CD14-positive monocyte (primary cell): ENCODE results near the gene SULT2B1. TPM values are rescaled to one million over a fixed set of nuclear protein-coding genes. Genes with fewer than 3 reads are reported as not detected.

ENCODE experiments used
- DNase-seq, 3 donors: peaks; one replicate each; pipeline ENCODE4 v3.0.0-alpha.2; 2011 to 2022
- H2AFZ ChIP-seq: 2 replicates; pipeline ENCODE4 v1.6.0; 2012; ENCODE audit warnings: mild to moderate bottlenecking, low read depth, low read length, inconsistent platforms; ENCODE audit not compliant: insufficient read depth, poor library complexity, severe bottlenecking
- H3K27ac ChIP-seq, 2 donors: 1 replicate in 1 of 2; 2 replicates in 1 of 2; pipeline ENCODE4 v1.5.1; 2012 to 2013; ENCODE audit warnings: low read length in 2 of 2, control low read depth in 1 of 2, inconsistent platforms in 1 of 2, low read depth in 1 of 2, mild to moderate bottlenecking in 1 of 2
- H3K27me3 ChIP-seq, 2 donors: one replicate each; pipeline versions ENCODE4 v1.6.0 to v1.6.1; 2011 to 2013; ENCODE audit warnings: low read length in 2 of 2; ENCODE audit not compliant: control insufficient read depth in 2 of 2, insufficient read depth in 2 of 2
- H3K36me3 ChIP-seq, 2 donors: replicated peaks in 1 of 2; 1 replicate in 1 of 2; 2 replicates in 1 of 2; pipeline versions ENCODE4 v1.5.1 to v1.6.1; 2012 to 2013; ENCODE audit warnings: low read length in 2 of 2, control low read depth in 1 of 2, inconsistent platforms in 1 of 2, mild to moderate bottlenecking in 1 of 2; ENCODE audit not compliant: insufficient read depth in 2 of 2, control insufficient read depth in 1 of 2
- H3K4me1 ChIP-seq, 2 donors: 1 replicate in 1 of 2; 2 replicates in 1 of 2; pipeline versions ENCODE4 v1.5.1 to v1.6.1; 2012 to 2013; ENCODE audit warnings: low read length in 2 of 2, control low read depth in 1 of 2, inconsistent platforms in 1 of 2, mild to moderate bottlenecking in 1 of 2, moderate library complexity in 1 of 2; ENCODE audit not compliant: insufficient read depth in 2 of 2, control insufficient read depth in 1 of 2
- H3K4me2 ChIP-seq: replicated peaks from 2 replicates; pipeline ENCODE3; 2012; ENCODE audit warnings: low read length, moderate library complexity, mild to moderate bottlenecking; ENCODE audit not compliant: poor library complexity, severe bottlenecking; ENCODE audit errors: extremely low read depth
- H3K4me3 ChIP-seq, 3 experiments: fragments of 200-600 bp in 1 of 3; sonication (generic) in 1 of 3; replicated peaks in 1 of 3; 1 replicate in 2 of 3; 2 replicates in 1 of 3; pipeline ENCODE4 v1.5.1; 2011 to 2013; ENCODE audit warnings: low read length in 3 of 3, mild to moderate bottlenecking in 3 of 3, control low read depth in 2 of 3, low read depth in 2 of 3, inconsistent platforms in 1 of 3, moderate library complexity in 1 of 3
- H3K79me2 ChIP-seq: 2 replicates; pipeline ENCODE4 v1.6.0; 2012; ENCODE audit warnings: mild to moderate bottlenecking, control low read depth, inconsistent platforms, low read length, moderate library complexity; ENCODE audit not compliant: insufficient read depth
- H3K9ac ChIP-seq: 2 replicates; pipeline ENCODE4 v1.6.0; 2017; ENCODE audit warnings: low read length, mild to moderate bottlenecking; ENCODE audit not compliant: insufficient read depth, poor library complexity, severe bottlenecking
- H3K9me3 ChIP-seq, 2 donors: replicated peaks in 1 of 2; 1 replicate in 1 of 2; 2 replicates in 1 of 2; pipeline versions ENCODE4 v1.5.1 to v1.6.1; 2012 to 2013; ENCODE audit warnings: low read length in 2 of 2, control low read depth in 1 of 2; ENCODE audit not compliant: control insufficient read depth in 1 of 2, insufficient read depth in 1 of 2
- H4K20me1 ChIP-seq: 2 replicates; pipeline ENCODE4 v1.6.0; 2012; ENCODE audit warnings: mild to moderate bottlenecking, low read length, control low read depth, moderate library complexity; ENCODE audit not compliant: insufficient read depth
- H3K27ac Mint-ChIP-seq, 7 donors: one replicate each; pipeline ENCODE4 v1.8.0; 2020; ENCODE audit warnings: mild to moderate bottlenecking in 7 of 7, mixed read lengths in 7 of 7, moderate library complexity in 6 of 7, inconsistent platforms in 2 of 7
- H3K27me3 Mint-ChIP-seq, 3 donors: one replicate each; pipeline ENCODE4 v1.8.0; 2021 to 2022; ENCODE audit warnings: low read depth in 3 of 3, mild to moderate bottlenecking in 3 of 3, mixed read lengths in 3 of 3, moderate library complexity in 3 of 3, inconsistent platforms in 1 of 3
- H3K36me3 Mint-ChIP-seq, 2 donors: one replicate each; pipeline ENCODE4 v1.8.0; 2020; ENCODE audit warnings: mixed read lengths in 2 of 2, inconsistent platforms in 1 of 2, mild to moderate bottlenecking in 1 of 2
- H3K4me1 Mint-ChIP-seq: one replicate; pipeline ENCODE4 v1.8.0; 2020; ENCODE audit warnings: mild to moderate bottlenecking, mixed read lengths
- H3K4me3 Mint-ChIP-seq, 2 donors: one replicate each; pipeline ENCODE4 v1.8.0; 2020; ENCODE audit warnings: mild to moderate bottlenecking in 2 of 2, mixed read lengths in 2 of 2, moderate library complexity in 1 of 2
- H3K9me3 Mint-ChIP-seq, 7 donors: one replicate each; pipeline ENCODE4 v1.8.0; 2020 to 2022; ENCODE audit warnings: mixed read lengths in 7 of 7, mild to moderate bottlenecking in 6 of 7, moderate library complexity in 6 of 7, inconsistent platforms in 2 of 7
- CTCF ChIP-seq: fragments of 200-600 bp; IDR thresholded peaks from one replicate; pipeline ENCODE4 v1.8.0; 2022; ENCODE audit warnings: antibody characterized with exemption, mild to moderate bottlenecking
- WGBS: methylation state at CpG from one replicate; pipeline ENCODE4 v1.1.5; 2013; ENCODE audit warnings: missing lambda C conversion rate; ENCODE audit not compliant: insufficient coverage; 5-methylcytosine and 5-hydroxymethylcytosine counted together
- intact Hi-C, 2 donors: fragments of 100-400 bp; cut with micrococcal nuclease; formaldehyde crosslinking; loops; one replicate each; pipeline versions ENCODE4 v1.15.0 to v1.15.1; 2023
- polyA plus RNA-seq, 3 donors: library from polyadenylated mRNA; depleted of rRNA in 1 of 3; unstranded in 2 of 3; stranded (reverse) in 1 of 3; fragments of 300-500 nt in 2 of 3; fragments of >200 nt in 1 of 3; fragmentation: Illumina TruSeq in 2 of 3; gene quantifications; 1 replicate in 2 of 3; 2 replicates in 1 of 3; pipeline ENCODE4 v1.2.3, GENCODE V29; 2012 to 2021

The SULT2B1 gene
- polyA plus RNA-seq, 3 donors, result 0.09 to 0.40 TPM; not detected in 1

- Histone ChIP-seq H3K4me2 (peak within 1 kb of the TSS; percentile 91), H3K4me3 (peak within 1 kb of the TSS; percentile 33 to 75 (median 37)), H3K27ac (no peak within 1 kb of the TSS), H3K9me3 (no peaks in the 10 kb centered on the region), H3K9ac (peak within 1 kb of the TSS; percentile 33), H3K4me1 (peaks cover 30 to 44% of the 10 kb centered on the region in 2 donors), H4K20me1 (no peaks in the 10 kb centered on the region), H2AFZ (peak within 1 kb of the TSS; percentile 83), H3K79me2 (no peaks in the 10 kb centered on the region), H3K27me3 (peaks cover 0 to 10% of the 10 kb centered on the region in 2 donors), H3K36me3 (no peaks in the 10 kb centered on the region)
- intact Hi-C loops, result loop anchor here (1.0 to 10.0 kb wide), 6 partner anchors 29 to 191 kb away; partner anchors contain the start of genes HSD17B14 (in 2 of the 2) and MAMSTR (in 1 of the 2)
- Mint-ChIP-seq H3K27me3 (peaks cover 11 to 28% (median 25%) of the 10 kb centered on the region in 3 donors), H3K4me1 (peaks cover 44% of the 10 kb centered on the region), H3K36me3 (peaks cover 0 to 6% of the 10 kb centered on the region in 2 donors), H3K4me3 (peak within 1 kb of the TSS; percentile 76 to 94), H3K9me3 (peaks cover 0 to 3% (median 0%) of the 10 kb centered on the region in 7 donors), H3K27ac (peak within 1 kb of the TSS; percentile 15 to 80 (median 66))
- under 1% methylated on average over 21 of the region's 33 CpGs for WGBS
- DNase-seq, result peak; percentile 73 to 83 (median 83)
- TF ChIP-seq CTCF, result peak; percentile 88
Observed at GRCh38 chr19:48646001-48646721, 94.2 kb downstream of the SULT2B1 start, which contains the start of gene CA11. TSS of gene CA11 (minus strand) at chr19:48646187. CDS start at chr19:48645632, 555 bp downstream.

- Mint-ChIP-seq H3K9me3 (peaks cover 0 to 3% (median 0%) of the 10 kb centered on the region in 7 donors), H3K36me3 (peaks cover 0 to 3% of the 10 kb centered on the region in 2 donors), H3K4me1 (peaks cover 43% of the 10 kb centered on the region), H3K4me3 (peak overlapping the region in 1 of 2 donors; percentile 3), H3K27ac (peak overlapping the region in 3 of 7 donors; percentile 51 to 55 (median 52)), H3K27me3 (peaks cover 11 to 28% (median 25%) of the 10 kb centered on the region in 3 donors)
- intact Hi-C loops, result loop anchor here (1.0 to 10.0 kb wide), 6 partner anchors 29 to 191 kb away; partner anchors contain the start of genes HSD17B14 (in 2 of the 2) and MAMSTR (in 1 of the 2)
- H3K4me3 ChIP-seq, result peak overlapping the region in 2 of 3 experiments; percentile 37 to 75
- no peak overlapping the region for H3K9ac ChIP-seq
- no peak for DNase-seq
- H3K79me2 ChIP-seq, result no peaks in the 10 kb centered on the region
- WGBS, result 0% methylated on average over 5 of the region's 10 CpGs
- peak overlapping the region; percentile 91 for H3K4me2 ChIP-seq
- H3K9me3 ChIP-seq, result no peaks in the 10 kb centered on the region
- peaks cover 0 to 10% of the 10 kb centered on the region in 2 donors for H3K27me3 ChIP-seq
- no peaks in the 10 kb centered on the region for H3K36me3 ChIP-seq
- no peaks in the 10 kb centered on the region for H4K20me1 ChIP-seq
- peak overlapping the region; percentile 83 for H2AFZ ChIP-seq
- H3K27ac ChIP-seq, result no peak overlapping the region
- peaks cover 30 to 44% of the 10 kb centered on the region in 2 donors for H3K4me1 ChIP-seq
- no peak for TF ChIP-seq CTCF
Observed at GRCh38 chr19:48646722-48647216, 94.8 kb downstream of the SULT2B1 start.
